IPS-18a (cell line): Measurements from ENCODE around the gene TCEAL8.

ENCODE experiments used
- H3K27ac ChIP-seq: one replicate; pipeline ENCODE4 v1.5.1; 2013; ENCODE audit warnings: low read length
- H3K27me3 ChIP-seq: one replicate; pipeline ENCODE4 v1.6.1; 2013; ENCODE audit warnings: mild to moderate bottlenecking, low read length; ENCODE audit not compliant: control insufficient read depth, insufficient read depth
- H3K36me3 ChIP-seq: one replicate; pipeline ENCODE4 v1.6.1; 2013; ENCODE audit warnings: low read depth, low read length; ENCODE audit not compliant: control insufficient read depth
- H3K4me1 ChIP-seq: one replicate; pipeline ENCODE4 v1.6.1; 2013; ENCODE audit warnings: low read depth, low read length; ENCODE audit not compliant: control insufficient read depth
- H3K4me3 ChIP-seq: one replicate; pipeline ENCODE4 v1.5.1; 2013; ENCODE audit warnings: low read length
- H3K9ac ChIP-seq: one replicate; pipeline ENCODE4 v1.6.1; 2013; ENCODE audit warnings: mild to moderate bottlenecking, low read length, moderate library complexity
- H3K9me3 ChIP-seq: one replicate; pipeline ENCODE4 v1.6.1; 2013; ENCODE audit warnings: low read depth, low read length; ENCODE audit not compliant: control insufficient read depth

The TCEAL8 gene

DNA sequence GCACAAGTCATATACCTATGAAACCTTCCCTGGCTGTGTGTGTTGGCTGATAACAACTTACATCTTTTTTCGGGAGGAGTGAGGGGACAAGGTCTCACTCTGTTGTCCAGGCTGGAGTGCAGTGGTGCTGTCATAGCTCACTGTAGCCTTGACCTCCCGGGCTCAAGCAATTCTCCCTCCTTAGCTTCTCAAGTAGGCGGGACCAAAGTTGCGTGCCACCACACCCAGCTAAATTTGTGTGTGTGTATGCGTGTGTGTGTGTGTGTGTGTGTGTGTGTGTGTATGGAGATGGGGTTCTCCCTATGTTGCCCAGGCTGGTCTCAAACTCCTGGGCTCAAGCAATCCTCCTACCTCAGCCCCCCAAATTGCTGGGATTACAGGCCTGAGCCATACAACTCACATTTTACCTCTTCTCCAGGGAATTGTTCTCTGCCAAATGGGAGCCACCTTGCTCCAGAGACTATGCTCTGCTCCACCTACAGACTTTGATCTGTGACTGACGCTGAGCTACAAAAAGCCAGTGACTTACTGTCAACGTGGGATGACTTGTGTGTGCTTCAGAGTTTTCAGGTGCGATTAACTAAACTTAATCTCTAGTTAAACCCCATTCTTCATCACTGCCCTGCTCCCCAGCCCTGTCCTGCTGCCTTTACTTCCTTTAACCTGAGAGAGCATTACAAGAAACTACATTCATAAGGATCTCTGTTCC lies 42.1 kb downstream of the TCEAL8 start:
- Histone ChIP-seq H3K27me3 (no peaks in the 10 kb centered on the region), H3K9me3 (no peaks in the 10 kb centered on the region), H3K36me3 (peaks cover 10% of the 10 kb centered on the region), H3K27ac (no peak overlapping the region), H3K9ac (no peak overlapping the region), H3K4me1 (peaks cover 18% of the 10 kb centered on the region), H3K4me3 (no peak overlapping the region)

DNA sequence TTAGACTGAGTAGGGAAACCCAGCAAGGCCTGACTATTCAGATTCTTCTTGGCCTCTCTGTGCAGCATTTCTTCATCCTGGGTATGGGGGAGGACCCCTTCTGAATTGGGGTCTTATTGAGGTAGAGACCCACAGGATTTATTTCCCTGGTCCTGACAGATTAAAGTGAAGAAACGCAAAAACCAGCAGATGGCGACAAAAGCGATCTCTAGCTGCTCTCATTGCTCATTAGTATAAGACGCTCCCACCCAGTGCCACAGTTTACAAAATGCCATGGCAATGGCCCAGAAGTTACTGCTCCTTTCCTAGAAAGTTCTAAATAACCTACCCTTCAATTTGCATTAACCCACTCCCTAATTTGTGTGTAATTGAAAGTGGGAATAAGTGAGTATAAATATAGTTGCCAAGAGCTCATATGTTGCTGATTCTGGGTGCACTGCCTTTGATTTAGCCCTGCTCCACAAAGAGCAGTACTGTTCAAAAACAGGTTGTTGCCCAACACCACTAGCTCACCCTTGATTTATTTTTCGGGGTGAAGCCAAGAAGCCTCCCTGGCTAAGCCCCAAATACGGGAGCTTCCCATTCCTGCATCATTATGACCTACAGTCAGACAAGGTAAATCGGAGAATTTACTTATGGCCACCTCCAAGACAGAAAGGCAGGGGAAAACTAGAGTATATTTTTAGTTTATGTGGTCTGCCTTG lies 43.8 kb downstream of the TCEAL8 start:
- H3K4me3 ChIP-seq, result no peak overlapping the region
- no peak overlapping the region for H3K9ac ChIP-seq
- peaks cover 7% of the 10 kb centered on the region for H3K4me1 ChIP-seq
- no peak overlapping the region for H3K27ac ChIP-seq
- H3K36me3 ChIP-seq, result no peaks in the 10 kb centered on the region
- H3K27me3 ChIP-seq, result no peaks in the 10 kb centered on the region
- no peaks in the 10 kb centered on the region for H3K9me3 ChIP-seq

- Histone ChIP-seq H3K4me1 (peaks cover 4% of the 10 kb centered on the region), H3K4me3 (no peak overlapping the region), H3K27me3 (no peaks in the 10 kb centered on the region), H3K27ac (no peak overlapping the region), H3K36me3 (no peaks in the 10 kb centered on the region), H3K9me3 (no peaks in the 10 kb centered on the region), H3K9ac (no peak overlapping the region)
Observed at GRCh38 chrX:103210056-103210455, 44.9 kb downstream of the TCEAL8 start.
